Bronchial epithelial cell (primary cell): Measurements from ENCODE around the gene TBC1D10B. TPM values are rescaled to one million over a fixed set of nuclear protein-coding genes. Genes with fewer than 3 reads are reported as not detected.

Source experiments
- DNase-seq: peaks from one replicate; pipeline ENCODE4 v3.0.0-alpha.2; 2010; ENCODE audit warnings: low read depth
- FAIRE-seq: peaks from 2 replicates; lab custom pipeline; 2011; peaks lifted over from hg19 to GRCh38; lab: Jason Lieb, UNC
- H3K27me3 ChIP-seq: 2 replicates; pipeline ENCODE4 v1.5.1; 2011; ENCODE audit warnings: low read length; ENCODE audit not compliant: control insufficient read depth, insufficient read depth
- H3K36me3 ChIP-seq: 2 replicates; pipeline ENCODE4 v1.5.1; 2011; ENCODE audit warnings: low read length; ENCODE audit not compliant: control insufficient read depth, insufficient read depth
- H3K4me3 ChIP-seq: 2 replicates; pipeline ENCODE4 v1.5.1; 2011; ENCODE audit warnings: mild to moderate bottlenecking, low read depth, low read length, control low read depth
- CTCF ChIP-seq: IDR thresholded peaks from 2 replicates; pipeline ENCODE4 v1.5.1; 2011; ENCODE audit warnings: mild to moderate bottlenecking, moderate library complexity, low read length, control low read depth, inconsistent platforms; ENCODE audit not compliant: insufficient read depth, severe bottlenecking
- total RNA-seq: library from RNA; depleted of rRNA; stranded (reverse); fragments of >200 nt; gene quantifications from 2 replicates; pipeline ENCODE4 v1.2.1, GENCODE V29; 2014

Gene TBC1D10B
- total RNA-seq, 1 donor from 2014 or later = 13.7 TPM

GRCh38 chr16:30368122-30368791, 2.0 kb downstream of the TBC1D10B start:
- Histone ChIP-seq H3K4me3 (peak overlapping the region; percentile 66), H3K36me3 (peaks cover 11% of the 10 kb centered on the region), H3K27me3 (no peaks in the 10 kb centered on the region)
- FAIRE-seq (no peak), DNase-seq (peak; percentile 62)
- TF ChIP-seq CTCF = no peak

- Histone ChIP-seq H3K36me3 (peaks cover 15% of the 10 kb centered on the region), H3K27me3 (no peaks in the 10 kb centered on the region), H3K4me3 (peak overlapping the region; percentile 66)
- DNase-seq (no peak), FAIRE-seq (no peak)
- no peak for TF ChIP-seq CTCF
Measured at GRCh38 chr16:30367349-30368009, 2.8 kb downstream of the TBC1D10B start.

- Histone ChIP-seq H3K4me3 (no peak overlapping the region), H3K36me3 (peaks cover 17% of the 10 kb centered on the region), H3K27me3 (no peaks in the 10 kb centered on the region)
- no peak for FAIRE-seq
- DNase-seq = peak; percentile 74
- TF ChIP-seq CTCF = no peak
Measured at GRCh38 chr16:30366511-30366910, 3.8 kb downstream of the TBC1D10B start.

GRCh38 chr16:30365200-30365599, 5.1 kb downstream of the TBC1D10B start:
- no peak overlapping the region for H3K4me3 ChIP-seq
- H3K36me3 ChIP-seq = peaks cover 19% of the 10 kb centered on the region
- no peaks in the 10 kb centered on the region for H3K27me3 ChIP-seq
- DNase-seq = no peak
- no peak for FAIRE-seq
- no peak for TF ChIP-seq CTCF

GRCh38 chr16:30361180-30361579, 9.1 kb downstream of the TBC1D10B start:
- no peak for TF ChIP-seq CTCF
- FAIRE-seq (no peak), DNase-seq (no peak)
- Histone ChIP-seq H3K4me3 (no peak overlapping the region), H3K36me3 (peaks cover 21% of the 10 kb centered on the region), H3K27me3 (no peaks in the 10 kb centered on the region)
